ENCODE measurements around the gene OTUB2.

DNA sequence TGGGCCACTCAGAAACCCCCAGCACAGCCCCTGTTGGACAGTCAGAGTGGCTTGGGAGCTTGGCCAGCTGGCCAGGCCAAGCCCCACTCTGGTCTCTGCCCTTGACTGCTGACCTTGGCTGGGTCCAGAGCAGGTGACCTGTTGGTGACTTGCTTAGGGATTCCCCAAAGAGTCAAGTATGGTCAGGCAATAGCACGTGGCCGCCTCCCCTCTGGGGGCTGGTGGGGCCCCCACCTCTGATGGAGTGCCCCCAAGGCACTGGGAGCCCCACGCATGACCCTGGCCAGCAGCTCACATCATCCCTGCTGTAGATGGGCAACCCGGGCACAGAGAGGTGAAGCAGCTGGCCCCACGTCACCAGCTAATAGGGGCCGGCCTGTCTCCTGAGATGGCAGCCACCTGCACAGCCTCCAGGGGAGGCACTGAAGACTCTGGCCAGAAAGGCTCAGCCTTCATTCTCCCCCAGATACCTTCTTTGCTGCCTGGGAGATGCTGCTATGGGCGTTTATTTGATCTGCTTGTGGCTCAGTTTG is 27.2 kb upstream of the OTUB2 start:
- TF ChIP-seq RARB (CRISPR knock-in tag; IDR thresholded peaks at IDR 0.05) = no peak
- no peak for TF ChIP-seq BACH2 (CRISPR knock-in tag; IDR thresholded peaks at IDR 0.05; ENCODE audit: borderline replicate concordance)
